HG02885 (cell line): Measurements from ENCODE around the gene POU3F3.

ENCODE experiments used
- ATAC-seq: cut with Tn5 transposase; IDR thresholded peaks from one replicate; pipeline ENCODE4 v1.9.1; 2021; ENCODE audit warnings: mild to moderate bottlenecking; ENCODE audit not compliant: unreplicated experiment, poor library complexity

POU3F3 gene

DNA sequence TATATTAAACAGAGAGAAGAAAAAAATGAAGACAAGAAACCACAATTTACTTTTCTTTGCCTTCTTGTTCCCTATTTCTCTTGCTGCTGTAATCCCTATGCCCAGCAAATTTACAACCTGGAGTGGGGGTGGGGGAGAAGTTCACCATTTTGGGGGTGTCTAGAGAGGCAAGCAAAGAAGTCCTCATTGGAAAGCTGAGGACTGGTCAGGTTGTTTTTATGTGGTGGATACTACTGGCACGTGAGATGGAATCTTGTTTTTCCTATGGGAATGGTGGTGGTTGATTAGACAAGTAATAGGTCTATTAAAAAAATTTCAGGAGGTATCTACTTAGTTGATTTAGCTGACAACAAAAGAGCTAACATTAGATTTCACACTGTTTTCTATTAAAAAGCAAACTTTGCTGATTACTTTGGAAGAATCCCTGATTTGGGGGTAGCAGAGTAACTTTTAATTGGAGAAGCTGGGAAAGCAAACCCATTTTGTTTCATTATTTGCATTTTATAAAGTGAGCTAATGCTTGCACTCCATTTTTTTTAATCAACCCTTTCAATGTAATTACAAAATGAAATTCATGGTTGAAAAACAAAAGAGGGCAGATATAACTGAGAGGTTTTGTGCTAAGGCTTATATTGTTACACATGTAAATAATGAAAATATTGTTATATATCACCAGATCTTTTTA is 6.0 kb downstream of the POU3F3 start:
- ATAC-seq, result no peak

DNA sequence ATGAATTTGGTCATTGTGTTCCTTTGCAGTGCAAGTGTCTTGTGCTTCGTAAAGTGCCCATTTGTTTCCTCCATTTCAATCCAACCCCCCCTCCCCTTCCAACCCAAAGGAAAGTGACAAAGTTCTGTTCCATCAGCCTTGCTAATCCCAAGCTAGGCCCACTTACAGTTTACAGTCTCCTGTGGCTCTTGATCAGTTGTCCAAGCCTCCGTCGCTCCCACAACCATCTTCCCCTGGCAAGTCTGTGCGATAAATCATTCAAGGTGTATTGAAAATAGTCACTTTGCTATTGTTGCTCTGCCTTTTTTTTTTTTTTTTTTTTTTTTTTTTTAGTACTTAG is 6.5 kb downstream of the POU3F3 start:
- ATAC-seq, result no peak

DNA sequence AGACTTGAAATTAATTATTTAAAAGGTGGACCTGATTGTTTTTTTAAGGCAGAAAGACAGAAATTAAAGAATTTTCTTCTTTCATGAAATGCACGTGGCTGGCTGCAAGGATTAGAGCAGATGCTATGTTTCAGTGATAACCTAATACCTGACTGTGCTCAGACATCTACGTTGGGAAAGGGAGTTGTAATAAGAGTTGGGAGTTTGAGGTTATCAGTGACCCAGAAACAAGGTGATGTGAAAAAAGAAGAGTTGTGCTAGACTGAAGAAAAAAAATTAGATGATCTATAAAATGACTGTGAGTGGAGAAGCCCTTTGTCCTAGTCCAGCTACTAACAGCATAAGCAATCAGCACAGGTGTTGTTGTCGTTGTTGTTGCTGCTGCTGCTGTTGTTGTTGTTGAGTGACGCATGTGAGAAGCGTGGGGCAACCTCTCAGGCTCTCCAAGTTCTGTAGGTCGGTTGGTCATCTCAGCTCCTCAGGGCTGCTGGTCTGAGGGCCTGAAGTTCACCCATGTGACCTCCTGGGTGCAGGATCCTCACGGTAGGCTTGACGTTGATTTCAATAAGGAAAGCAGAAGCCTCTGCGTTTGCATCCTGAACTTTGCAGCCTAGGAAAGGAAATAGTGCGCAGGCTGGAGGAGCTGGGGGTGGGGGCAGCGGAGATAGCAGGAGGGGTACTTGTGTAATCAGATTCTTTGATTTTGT is 7.6 kb downstream of the POU3F3 start:
- no peak for ATAC-seq

DNA sequence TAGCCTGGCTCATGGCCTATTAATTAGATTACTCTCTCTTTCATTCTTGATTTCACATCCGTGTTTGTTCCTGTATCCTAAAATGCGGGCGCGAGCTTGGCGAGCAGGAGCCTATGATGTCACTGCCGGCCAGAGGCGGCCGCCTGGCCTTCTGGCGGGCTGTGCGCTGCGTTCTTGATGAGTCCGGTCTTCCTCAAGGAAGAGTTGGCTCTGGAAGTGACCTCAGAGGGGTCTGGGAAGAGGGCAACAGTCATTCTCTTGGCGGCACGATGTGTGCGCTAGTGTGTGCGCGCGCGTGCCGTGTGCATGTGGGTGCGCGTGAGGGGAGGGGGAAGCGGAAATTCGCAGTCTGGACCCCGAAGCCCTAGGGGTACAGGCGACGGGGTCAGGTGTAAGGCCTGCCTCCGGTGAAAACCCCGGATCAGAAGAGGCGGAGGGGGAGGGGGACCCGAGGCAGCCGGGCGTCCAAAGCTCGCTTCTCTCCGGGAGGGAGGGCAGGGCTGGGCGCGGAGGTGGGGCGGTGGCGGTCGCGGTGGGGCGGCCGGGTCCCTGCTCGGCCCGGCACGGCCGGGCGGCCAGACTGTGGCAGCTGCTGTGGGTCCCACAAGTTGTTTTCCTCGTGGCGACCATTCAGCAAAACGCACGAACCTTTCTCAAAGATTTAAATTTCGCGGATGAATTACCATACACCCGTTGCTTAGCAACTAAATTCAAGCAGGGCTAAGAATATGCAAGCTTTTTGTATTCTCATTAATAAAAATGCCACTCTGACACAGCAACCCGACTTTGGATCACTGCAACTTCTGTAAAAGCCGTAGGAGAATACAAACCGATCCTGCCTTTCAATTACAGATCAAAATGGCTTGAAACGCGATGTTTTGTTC is 8.4 kb downstream of the POU3F3 start:
- no peak for ATAC-seq

DNA sequence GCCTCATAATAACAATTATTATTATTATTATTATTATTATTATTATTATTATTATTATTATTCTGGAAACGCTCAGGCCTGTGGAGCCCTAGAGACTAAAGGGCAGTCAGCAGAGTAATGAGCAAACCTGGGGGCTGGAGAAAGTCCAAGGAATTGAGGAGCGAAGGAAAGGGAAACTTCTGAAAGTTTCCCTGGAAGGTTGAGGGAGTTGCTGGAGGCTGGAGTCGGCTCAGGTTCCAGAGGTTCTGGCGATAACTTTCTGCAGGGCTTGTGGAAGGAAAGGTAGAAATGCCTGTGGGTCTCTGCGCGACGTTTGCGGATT is 9.2 kb downstream of the POU3F3 start:
- no peak for ATAC-seq

DNA sequence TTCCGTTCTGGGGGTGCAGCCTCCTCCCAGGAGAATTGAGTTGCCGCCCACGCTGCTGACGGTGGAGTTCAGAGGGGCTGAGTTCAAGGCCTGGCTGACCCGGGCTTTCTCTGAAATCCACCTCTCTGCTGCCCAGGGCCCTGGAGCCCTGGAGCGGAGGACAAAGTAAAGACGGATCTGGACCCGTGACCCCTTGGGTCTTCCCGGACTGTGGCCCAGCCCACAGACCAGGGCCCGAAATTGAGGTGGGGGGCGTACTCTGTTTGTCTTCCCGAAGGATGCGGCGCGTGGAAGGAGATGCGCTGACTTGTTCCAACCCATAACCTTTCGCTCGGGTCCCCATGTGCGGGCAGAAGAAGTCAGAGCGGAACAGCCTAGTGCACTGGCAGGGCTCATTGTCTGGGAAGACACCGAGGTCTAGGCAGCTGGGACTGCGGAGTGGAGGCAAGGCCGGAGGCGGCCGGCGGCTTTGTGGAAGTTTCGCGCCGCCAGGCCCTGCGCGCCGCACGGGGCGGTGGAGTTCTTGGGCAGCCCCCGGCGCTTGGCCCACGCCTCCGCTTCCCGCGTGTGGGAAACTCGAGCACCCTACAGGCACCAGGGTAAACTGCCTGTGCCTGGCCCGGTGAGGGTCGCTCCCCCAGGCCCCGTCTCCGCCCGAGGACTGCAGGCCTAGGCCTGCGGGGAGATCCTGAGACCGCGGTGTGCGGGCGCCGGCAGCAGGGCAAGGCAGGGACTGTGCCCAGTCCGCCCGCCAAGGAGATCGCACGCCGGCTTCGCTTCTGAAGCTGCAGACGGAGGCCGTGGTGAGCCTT is 9.8 kb downstream of the POU3F3 start:
- ATAC-seq, result no peak

DNA sequence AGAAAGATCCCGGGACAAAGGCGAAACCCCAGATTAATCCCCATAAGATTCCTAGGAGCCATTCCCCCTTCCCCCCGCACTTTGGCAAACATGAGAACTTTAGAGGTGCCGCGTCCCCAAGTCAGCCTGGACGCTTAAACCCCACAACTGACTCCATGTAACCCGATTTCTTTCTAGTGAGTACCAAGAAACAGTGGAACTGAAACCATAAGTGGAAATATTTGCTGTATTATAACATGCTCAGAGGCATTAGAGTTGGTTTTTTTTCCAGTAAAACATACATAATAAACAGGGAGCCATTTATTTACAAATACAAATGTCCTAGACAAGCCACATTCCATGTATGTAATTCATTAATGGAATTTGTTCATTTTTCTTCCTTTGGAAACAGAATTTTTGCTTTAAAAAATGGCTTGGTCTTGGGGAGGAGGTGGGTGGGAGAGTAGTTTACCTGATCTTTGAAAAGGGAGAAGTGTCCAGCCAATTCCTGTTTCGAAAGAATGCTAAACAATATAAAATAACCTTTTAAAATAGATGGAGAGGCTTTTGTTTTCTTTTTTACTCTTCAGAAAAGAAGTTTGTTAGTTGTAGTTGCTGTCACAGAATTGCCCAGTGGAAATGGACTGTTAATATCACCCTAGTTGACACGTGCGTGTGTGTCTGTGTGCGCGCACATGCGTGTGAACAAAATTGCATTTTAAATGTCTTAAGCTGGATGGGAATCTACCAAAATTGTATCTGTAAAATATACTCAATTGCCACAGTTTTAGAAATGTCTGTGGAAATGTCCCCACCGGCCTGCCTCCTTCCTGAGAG is 10.6 kb downstream of the POU3F3 start:
- ATAC-seq, result no peak

DNA sequence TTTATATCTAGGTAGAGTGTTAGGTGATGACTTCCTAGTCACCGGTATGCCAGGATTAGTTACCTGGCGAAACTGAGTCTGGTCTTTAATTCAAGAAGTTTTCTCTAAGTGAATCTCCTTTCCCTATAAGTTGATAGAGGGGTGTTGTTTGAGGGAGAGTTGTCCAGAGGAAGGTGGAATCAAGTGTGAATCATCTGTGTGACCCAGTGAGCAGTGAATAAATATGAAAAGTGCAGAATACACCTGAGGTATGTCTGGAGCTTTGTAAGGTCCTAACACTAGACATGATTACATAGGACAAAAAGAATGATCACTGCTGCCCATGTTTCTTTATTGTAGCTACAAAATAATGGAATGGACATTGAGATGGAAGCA is 11.2 kb downstream of the POU3F3 start:
- no peak for ATAC-seq

DNA sequence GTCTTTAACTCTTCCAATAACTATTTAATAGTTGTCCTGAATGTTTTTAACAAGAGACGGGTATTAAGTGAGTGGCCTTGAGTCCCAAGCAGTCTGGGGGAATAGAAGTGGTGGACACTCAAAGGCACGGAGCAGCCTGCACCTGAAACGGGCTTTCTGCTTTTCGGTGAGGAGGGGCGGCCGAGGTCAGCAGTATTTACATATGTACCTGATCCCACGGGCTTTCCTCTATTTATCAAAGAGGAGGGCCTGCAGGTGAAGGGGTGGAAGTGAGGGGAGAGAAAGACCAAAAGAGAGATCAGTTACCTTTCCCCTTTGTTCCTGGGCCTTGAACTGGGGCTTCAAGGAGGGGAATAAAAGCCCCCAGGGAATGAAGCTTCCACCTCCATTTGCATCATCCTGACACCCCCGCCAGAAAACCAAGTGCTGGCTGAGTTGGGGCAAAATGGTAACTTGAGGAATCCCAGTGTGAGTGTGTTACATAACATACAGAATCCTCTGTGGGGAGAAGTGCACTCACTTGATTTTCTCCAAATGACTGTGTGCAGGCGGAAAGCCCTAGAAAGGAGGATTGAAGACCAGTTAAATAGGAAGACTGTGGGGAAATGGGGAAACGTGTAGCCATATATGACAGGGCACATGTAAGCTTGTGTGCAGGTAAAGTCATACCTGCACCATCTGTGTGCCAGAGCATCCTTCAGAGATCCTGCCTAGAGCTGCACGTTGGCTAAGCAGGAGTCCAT is 12.4 kb downstream of the POU3F3 start:
- ATAC-seq, result no peak

DNA sequence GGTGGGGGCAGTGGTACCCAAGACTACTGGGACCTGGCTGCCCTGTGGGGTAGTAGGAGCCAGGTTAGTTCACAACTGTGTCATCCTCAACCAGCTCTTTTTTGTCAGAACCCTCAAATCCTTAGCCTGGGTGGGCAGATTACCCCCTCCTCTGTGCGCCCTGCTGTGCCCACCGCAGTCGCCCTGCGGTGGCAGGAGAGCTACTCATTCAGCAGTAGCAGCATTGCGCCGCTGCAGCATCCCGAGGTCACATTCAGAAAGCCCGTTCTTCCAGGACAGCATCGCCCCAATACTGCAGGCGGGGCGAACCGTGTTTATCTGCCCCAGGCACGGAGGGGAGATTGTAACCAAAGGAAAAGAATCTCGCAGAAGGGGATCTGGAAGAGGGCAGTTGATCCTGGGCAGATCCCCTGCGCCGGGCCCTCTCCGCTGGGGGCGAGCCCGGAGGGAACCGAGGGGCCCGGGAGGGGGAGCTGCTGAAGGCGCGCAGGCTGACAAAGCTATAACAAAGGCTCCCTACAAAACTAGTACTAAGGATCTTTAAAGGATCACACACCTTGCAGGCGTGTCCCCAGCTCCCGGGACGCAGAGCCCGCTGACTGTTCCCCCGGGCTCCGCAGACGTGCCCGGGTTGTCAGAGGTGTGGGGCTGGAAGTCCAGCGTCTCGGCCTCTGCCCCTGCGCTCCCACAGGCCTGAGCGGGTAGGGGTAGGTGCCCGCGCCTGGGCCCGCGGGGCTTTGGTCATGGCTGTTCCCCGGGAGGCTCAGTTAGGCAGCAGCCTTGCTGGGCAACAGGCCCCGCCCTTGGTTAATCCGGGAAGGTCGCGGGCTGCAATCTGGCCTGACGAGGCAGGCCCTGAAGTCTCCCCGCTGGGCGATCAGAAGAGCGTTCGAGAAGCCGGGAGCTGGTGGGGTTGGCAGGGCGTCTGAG is 13.2 kb downstream of the POU3F3 start:
- ATAC-seq, result no peak

DNA sequence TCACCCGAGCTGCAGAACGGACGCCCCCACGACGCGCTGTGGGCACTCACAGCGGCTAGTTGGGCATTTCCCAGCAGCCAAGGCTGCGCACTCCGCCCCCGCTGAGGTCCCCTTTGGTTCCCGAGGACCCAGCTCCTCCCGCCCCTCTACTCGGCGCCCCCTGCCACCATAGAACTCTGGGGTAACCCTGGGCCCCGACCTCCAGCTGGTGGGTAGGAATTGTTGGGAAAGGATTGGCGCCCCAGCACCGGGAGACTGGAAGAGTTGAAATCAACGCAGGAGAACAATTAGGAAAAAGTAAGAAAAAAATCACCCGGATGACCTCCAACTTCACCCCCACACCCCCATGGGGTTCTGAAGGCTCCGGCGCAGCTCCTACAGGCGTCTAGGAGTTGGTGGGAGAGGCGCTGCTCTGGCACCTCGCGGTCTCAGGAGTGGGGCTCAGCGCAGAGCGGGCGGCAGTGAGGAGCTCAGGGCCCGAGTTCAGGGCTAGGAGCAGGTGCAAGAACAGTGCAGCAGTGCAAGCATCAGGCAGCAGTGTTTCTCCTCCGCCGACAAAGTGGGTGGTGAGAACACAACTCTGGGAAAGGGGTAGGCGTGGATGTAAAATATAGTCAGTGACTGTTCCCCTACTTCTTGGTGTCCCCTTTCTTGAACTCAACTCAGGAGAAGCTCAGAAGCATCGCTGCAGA is 14.0 kb downstream of the POU3F3 start:
- no peak for ATAC-seq

DNA sequence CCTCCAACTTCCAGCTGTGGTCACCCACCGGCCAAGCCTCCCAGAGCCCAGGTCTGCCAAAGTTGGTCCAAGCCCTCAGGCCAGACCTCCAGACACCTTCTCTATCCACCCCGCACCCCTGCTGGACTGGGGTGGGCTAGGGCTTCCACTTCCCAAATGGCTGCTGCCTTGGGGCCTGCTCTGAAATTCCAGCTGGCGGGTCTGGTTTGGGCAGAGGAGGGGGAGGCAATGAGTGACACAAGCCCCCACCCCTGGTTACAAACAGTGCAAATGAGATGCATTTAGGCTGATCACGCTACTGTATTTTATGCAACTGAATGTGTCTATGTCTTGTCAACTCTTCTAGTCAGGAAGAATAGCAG is 14.6 kb downstream of the POU3F3 start:
- ATAC-seq, result no peak

DNA sequence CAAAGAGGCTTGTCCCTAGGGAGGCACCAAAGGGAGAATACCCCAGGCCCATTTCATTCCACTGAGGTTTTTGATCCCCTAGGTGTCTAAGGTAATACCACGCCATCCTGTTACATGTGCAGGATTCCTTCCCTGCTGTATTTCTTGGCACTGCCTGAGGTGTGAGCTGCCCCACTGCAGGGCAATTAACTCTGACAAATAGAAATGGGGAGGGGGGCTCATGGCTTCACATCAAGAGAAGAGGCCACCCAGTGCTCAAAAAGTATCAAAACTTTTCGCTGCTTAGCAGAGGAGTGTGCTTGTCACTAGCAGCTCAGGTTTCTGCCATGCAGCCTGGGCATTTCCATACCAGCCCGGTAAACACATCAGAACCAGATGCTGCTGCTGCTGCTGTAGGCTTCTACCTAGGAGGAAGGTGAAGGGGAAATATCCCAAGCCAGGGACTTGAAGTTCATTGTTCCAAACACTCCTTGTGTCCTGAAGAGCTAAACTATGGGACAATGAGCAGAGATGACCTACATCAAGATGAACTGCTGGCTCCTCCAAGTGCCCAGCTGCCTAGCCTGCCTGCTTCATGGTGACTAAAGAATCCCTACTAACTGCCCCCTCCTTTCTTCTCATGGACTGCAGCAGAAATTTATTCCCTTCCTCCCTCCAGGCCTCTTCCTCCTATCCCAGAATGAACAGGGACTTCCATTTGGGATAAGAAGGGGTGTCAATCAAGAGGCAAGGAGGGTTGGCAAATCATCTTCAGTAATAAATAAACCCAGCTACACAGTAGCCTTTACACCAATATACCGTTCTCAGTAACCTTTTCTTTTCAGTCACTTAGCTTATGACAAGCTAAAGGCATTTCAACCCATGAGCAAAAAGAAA is 16.4 kb downstream of the POU3F3 start:
- no peak for ATAC-seq

DNA sequence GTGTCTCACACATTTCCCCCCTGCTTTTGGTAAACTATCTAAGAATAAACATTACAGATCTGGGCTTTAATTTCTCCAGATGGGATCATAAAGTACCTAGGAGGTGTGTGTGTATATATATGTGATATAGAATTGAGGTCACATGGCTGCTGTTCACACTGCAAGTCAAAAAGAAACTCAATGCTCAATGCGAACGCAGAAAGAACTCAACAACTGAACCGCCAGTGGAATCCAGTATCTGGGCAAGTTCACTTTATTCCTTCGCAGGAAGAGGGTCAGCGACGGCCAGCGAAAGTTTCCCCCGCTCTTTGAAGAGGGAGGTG is 17.7 kb downstream of the POU3F3 start:
- ATAC-seq, result no peak

DNA sequence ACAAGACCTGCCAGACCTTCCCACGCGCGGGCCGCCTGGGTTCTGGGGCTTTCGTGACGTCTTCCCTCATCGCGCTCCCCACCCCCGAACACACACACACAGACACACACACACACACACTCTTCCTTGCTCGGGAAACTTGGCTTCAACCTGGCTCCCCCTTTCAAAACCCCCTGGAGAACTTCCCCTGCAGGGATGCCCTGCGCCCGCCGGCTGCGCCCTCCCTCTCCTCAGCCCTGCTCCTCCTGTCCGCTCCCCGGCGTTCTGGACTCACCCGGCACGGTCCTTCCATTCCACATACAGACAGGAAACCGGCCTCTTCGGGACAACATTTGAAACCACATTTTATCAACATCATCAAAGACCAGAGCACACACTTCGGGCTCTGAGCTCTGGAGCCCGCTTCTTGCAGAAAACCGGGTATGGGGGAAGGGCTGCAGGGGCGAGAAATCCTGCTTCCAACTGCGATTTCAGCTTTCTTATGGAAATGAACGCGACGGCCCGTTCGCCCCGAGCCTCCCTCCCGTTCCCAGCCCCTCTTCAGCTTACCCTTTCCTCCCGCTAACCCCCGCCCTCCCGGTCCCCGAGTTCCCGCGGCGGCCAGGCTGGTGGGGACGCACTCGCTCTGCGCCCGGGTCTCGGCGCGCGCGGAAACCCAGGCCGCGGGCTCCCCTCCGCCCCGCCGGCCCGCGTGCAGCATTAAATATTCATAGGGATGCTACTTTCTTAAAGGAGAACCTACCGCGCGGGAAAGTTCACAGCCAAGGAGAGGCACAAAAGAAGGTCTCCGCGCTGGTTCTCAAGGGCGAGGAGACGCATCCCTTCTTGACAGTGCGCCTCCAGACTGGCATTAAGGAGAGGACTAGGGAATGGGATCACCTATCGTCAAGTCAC is 18.3 kb downstream of the POU3F3 start:
- ATAC-seq, result no peak
